K562 (cell line): ENCODE data around the gene APC2. TPM values are rescaled to one million over a fixed set of nuclear protein-coding genes. Genes with fewer than 3 reads are reported as not detected.

Experiments
- DNMT1 ChIP-seq: fragments of 450-650 bp; IDR thresholded peaks from 2 replicates; pipeline ENCODE4 v1.6.1; 2016; ENCODE audit warnings: antibody characterized with exemption, mild to moderate bottlenecking
- E2F5 ChIP-seq: sonication (generic); formaldehyde crosslinking; IDR thresholded peaks from 2 replicates; pipeline ENCODE4 v1.8.0; 2022; ENCODE audit warnings: mild to moderate bottlenecking, missing genetic modification reagents
- ERF ChIP-seq: fragments of 450-650 bp; formaldehyde crosslinking; IDR thresholded peaks from 2 replicates; pipeline ENCODE4 v1.4.0; 2020; ENCODE audit warnings: mild to moderate bottlenecking, mixed read lengths
- FOSL1 ChIP-seq: fragments of 200-800 bp; sonication (Bioruptor generic); conservative IDR thresholded peaks from 2 replicates; pipeline ENCODE4 v1.6.1; 2016; ENCODE audit warnings: missing genetic modification characterization, missing compliant biosample characterization
- FOXO4 ChIP-seq: fragments of 450-650 bp; formaldehyde crosslinking; IDR thresholded peaks from 2 replicates; pipeline ENCODE4 v1.4.0; 2020; ENCODE audit warnings: mild to moderate bottlenecking, moderate library complexity
- GTF2E2 ChIP-seq: fragments of 200-800 bp; sonication (Bioruptor generic); IDR thresholded peaks from 2 replicates; pipeline ENCODE4 v1.6.1; 2016; ENCODE audit warnings: missing genetic modification characterization, missing compliant biosample characterization
- HLTF ChIP-seq: fragments of 450-650 bp; IDR thresholded peaks from 2 replicates; pipeline ENCODE4 v1.6.1; 2016
- HOXB6 ChIP-seq: fragments of 250-450 bp; sonication (Bioruptor Pico); IDR thresholded peaks from 2 replicates; pipeline ENCODE4 v1.5.1; 2022; ENCODE audit warnings: mild to moderate bottlenecking, borderline replicate concordance
- NFE2L1 ChIP-seq: fragments of 450-650 bp; IDR thresholded peaks from 2 replicates; pipeline ENCODE4 v1.6.1; 2016; ENCODE audit warnings: missing genetic modification characterization, low read depth, mild to moderate bottlenecking, missing compliant biosample characterization, moderate library complexity, borderline replicate concordance
- PML ChIP-seq: IDR thresholded peaks from 2 replicates; pipeline ENCODE4 v1.6.1; 2012; ENCODE audit warnings: low read length, inconsistent platforms
- RFX5 ChIP-seq: IDR thresholded peaks from 2 replicates; pipeline ENCODE4 v1.6.1; 2011; ENCODE audit warnings: low read depth, mild to moderate bottlenecking, improper control_type of control experiment, low read length
- ZNF277 ChIP-seq: fragments of 250-450 bp; sonication (Bioruptor Pico); IDR thresholded peaks from 2 replicates; pipeline ENCODE4 v1.8.0; 2022; ENCODE audit warnings: inconsistent platforms, mild to moderate bottlenecking, moderate library complexity, borderline replicate concordance
- polyA plus RNA-seq, 8 experiments: library from polyadenylated mRNA; depleted of rRNA in 4 of 8; stranded (reverse) in 5 of 8; unstranded in 3 of 8; fragments of >200 nt; fragmentation: Nextera tagmentation in 2 of 8; fragmentation: Illumina TruSeq in 1 of 8; extraction: Ambion mirVana in 2 of 8; extraction: Trizol in 1 of 8; gene quantifications; 2 replicates each; pipeline versions ENCODE4 v1.2.1 to v1.2.3, GENCODE V29; 2011 to 2014; ENCODE audit warnings: inconsistent platforms in 1 of 8, missing spikeins in 1 of 8
- total RNA-seq, 7 experiments: library from RNA; depleted of rRNA in 6 of 7; stranded (reverse); fragments of >200 nt in 6 of 7; fragmentation: Illumina TruSeq in 2 of 7; extraction: Trizol in 2 of 7; gene quantifications; 2 replicates each; pipeline versions ENCODE4 v1.2.1 to v1.2.3, GENCODE V29; 2011 to 2021; ENCODE audit warnings: low replicate concordance in 1 of 7
- TF ChIP-seq, protein P1 (sequence below): fragments of 250-450 bp; sonication (Bioruptor Pico); IDR thresholded peaks from 2 replicates; pipeline ENCODE4 v1.4.0; 2020
- TF ChIP-seq, protein P2 (sequence below): fragments of 250-450 bp; sonication (Bioruptor Pico); IDR thresholded peaks from 2 replicates; pipeline ENCODE4 v1.5.0; 2022; ENCODE audit warnings: mild to moderate bottlenecking
- TF ChIP-seq, protein P3 (sequence below): fragments of 450-650 bp; formaldehyde crosslinking; conservative IDR thresholded peaks from 2 replicates; pipeline ENCODE4 v1.4.0; 2022; ENCODE audit warnings: mild to moderate bottlenecking, missing genetic modification characterization
- TF ChIP-seq, protein P4 (sequence below), 2 experiments: fragments of 200-800 bp in 1 of 2; sonication (Bioruptor generic) in 1 of 2; sonication (generic) in 1 of 2; formaldehyde crosslinking in 1 of 2; IDR thresholded peaks in 1 of 2; conservative IDR thresholded peaks in 1 of 2; 2 replicates each; pipeline versions ENCODE4 v1.5.0 to v1.6.1; 2016 to 2020; ENCODE audit warnings: missing compliant biosample characterization in 1 of 2, missing genetic modification characterization in 1 of 2, missing genetic modification reagents in 1 of 2

The APC2 gene
- total and polyA plus RNA-seq, 9 of the 15 experiments (the other 6 are each of a cell fraction or from before 2014, with no cell fraction given) = 0.01 to 0.40 (median 0.05) TPM; not detected in 3

- TF ChIP-seq, protein P1, sequence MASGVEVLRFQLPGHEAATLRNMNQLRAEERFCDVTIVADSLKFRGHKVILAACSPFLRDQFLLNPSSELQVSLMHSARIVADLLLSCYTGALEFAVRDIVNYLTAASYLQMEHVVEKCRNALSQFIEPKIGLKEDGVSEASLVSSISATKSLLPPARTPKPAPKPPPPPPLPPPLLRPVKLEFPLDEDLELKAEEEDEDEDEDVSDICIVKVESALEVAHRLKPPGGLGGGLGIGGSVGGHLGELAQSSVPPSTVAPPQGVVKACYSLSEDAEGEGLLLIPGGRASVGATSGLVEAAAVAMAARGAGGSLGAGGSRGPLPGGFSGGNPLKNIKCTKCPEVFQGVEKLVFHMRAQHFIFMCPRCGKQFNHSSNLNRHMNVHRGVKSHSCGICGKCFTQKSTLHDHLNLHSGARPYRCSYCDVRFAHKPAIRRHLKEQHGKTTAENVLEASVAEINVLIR = no peak
- TF ChIP-seq E2F5 (CRISPR knock-in tag) = no peak
- no peak for TF ChIP-seq RFX5
- TF ChIP-seq, protein P2, sequence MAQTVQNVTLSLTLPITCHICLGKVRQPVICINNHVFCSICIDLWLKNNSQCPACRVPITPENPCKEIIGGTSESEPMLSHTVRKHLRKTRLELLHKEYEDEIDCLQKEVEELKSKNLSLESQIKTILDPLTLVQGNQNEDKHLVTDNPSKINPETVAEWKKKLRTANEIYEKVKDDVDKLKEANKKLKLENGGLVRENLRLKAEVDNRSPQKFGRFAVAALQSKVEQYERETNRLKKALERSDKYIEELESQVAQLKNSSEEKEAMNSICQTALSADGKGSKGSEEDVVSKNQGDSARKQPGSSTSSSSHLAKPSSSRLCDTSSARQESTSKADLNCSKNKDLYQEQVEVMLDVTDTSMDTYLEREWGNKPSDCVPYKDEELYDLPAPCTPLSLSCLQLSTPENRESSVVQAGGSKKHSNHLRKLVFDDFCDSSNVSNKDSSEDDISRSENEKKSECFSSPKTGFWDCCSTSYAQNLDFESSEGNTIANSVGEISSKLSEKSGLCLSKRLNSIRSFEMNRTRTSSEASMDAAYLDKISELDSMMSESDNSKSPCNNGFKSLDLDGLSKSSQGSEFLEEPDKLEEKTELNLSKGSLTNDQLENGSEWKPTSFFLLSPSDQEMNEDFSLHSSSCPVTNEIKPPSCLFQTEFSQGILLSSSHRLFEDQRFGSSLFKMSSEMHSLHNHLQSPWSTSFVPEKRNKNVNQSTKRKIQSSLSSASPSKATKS (CRISPR knock-in tag) = no peak
- no peak for TF ChIP-seq DNMT1
- no peak for TF ChIP-seq NFE2L1 (tag)
- no peak for TF ChIP-seq ERF (CRISPR knock-in tag)
- TF ChIP-seq, protein P3, sequence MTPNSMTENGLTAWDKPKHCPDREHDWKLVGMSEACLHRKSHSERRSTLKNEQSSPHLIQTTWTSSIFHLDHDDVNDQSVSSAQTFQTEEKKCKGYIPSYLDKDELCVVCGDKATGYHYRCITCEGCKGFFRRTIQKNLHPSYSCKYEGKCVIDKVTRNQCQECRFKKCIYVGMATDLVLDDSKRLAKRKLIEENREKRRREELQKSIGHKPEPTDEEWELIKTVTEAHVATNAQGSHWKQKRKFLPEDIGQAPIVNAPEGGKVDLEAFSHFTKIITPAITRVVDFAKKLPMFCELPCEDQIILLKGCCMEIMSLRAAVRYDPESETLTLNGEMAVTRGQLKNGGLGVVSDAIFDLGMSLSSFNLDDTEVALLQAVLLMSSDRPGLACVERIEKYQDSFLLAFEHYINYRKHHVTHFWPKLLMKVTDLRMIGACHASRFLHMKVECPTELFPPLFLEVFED = 0 out of 2 replicates have a peak, but pooled peaks have one; percentile 48
- TF ChIP-seq FOSL1 (tag) = 0 out of 2 replicates have a peak, but pooled peaks have one; percentile 38
- TF ChIP-seq, protein P4, sequence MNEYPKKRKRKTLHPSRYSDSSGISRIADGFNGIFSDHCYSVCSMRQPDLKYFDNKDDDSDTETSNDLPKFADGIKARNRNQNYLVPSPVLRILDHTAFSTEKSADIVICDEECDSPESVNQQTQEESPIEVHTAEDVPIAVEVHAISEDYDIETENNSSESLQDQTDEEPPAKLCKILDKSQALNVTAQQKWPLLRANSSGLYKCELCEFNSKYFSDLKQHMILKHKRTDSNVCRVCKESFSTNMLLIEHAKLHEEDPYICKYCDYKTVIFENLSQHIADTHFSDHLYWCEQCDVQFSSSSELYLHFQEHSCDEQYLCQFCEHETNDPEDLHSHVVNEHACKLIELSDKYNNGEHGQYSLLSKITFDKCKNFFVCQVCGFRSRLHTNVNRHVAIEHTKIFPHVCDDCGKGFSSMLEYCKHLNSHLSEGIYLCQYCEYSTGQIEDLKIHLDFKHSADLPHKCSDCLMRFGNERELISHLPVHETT (CRISPR knock-in tag; conservative IDR thresholded peaks at IDR 0.05 in 1 of 2, IDR thresholded peaks at IDR 0.05 in 1 of 2) = peak in 1 of 2 experiments; percentile 87; a peak in 2 of 4 replicates
- no peak for TF ChIP-seq HOXB6 (CRISPR knock-in tag)
- TF ChIP-seq PML = peak; percentile 46
- TF ChIP-seq HLTF = 0 out of 2 replicates have a peak, but pooled peaks have one; percentile 45
- no peak for TF ChIP-seq FOXO4 (CRISPR knock-in tag)
- TF ChIP-seq ZNF277 (CRISPR knock-in tag) = no peak
- 0 out of 2 replicates have a peak, but pooled peaks have one; percentile 58 for TF ChIP-seq GTF2E2 (tag)
These were observed 29.2 kb downstream of the APC2 start, which contains the start of gene C19orf25 (continued) for GRCh38 chr19:1478934-1479707.
